NCI-H187 treated with DMSO at 0.1 percent for 48 hours (cell line): ENCODE results near the gene TMEM219.
"Not testable (repeated sequence)": the region's sequence is repeated elsewhere in the genome, so short reads cannot be mapped to it uniquely, and the experiment has no call there.

Source experiments
- DNase-seq: peaks from one replicate; lab custom pipeline; 2025; lab: John Stamatoyannopoulos, UW

TMEM219 gene

GRCh38 chr16:29961479-29962343, at the start of gene TMEM219:
TSS of gene TMEM219 (plus strand) at chr16:29962079. CDS start at chr16:29963144, 1,065 bp downstream.
- no peak for DNase-seq

- no peak for DNase-seq
Observed at GRCh38 chr16:29912087-29912486, 49.8 kb upstream of the TMEM219 start.

DNA sequence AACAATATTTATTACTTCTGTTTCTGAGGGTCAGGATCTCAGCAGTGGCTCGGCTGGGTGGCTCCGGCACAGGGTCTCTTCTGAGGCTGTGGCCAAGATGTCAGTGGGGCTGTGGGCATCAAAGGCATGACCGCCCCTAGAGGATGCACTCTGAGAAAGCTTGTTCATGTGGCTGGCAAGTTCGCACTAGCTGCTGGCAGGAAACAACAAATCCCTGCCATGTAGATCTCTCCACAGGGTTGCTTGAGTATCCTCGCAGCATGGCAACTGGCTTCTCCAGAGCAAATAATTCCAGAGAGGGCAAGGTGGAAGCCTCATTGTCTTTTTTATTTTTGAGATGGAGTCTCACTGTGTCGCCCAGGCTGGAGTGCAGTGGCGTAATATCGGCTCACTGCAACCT, 48.4 kb upstream of the TMEM219 start:
- no peak for DNase-seq

DNA sequence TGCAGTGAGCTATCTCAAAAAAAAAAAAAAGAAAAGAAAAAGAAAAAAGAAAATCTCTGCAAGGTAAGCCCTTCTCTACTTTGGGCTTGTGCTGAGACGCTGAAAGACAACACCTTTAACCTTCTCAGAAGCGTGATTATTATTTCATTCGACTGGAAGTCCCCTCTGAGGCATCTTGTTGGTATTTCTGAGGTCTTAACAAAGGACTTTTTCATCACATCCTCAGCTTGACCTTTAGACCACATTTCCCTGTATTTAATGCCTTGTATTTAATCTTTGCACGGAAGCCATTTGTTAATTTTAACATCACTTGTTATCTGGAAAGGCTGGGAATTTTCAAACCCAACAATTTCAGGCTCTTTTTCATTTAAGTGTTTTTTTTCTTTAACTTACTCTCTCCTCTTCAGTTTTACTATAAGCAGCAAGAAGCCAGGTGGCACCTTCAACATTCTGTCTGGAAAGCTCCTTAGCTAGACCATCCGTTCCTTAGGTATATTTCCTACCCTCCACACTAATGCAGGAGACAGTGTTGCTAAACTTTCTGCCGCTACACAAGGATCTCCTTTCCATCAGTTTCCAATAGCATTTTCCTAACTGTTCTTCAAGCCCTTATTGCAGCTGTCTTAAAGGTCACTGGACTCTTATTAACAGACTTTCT, 46.2 kb upstream of the TMEM219 start:
- DNase-seq, result no peak

DNA sequence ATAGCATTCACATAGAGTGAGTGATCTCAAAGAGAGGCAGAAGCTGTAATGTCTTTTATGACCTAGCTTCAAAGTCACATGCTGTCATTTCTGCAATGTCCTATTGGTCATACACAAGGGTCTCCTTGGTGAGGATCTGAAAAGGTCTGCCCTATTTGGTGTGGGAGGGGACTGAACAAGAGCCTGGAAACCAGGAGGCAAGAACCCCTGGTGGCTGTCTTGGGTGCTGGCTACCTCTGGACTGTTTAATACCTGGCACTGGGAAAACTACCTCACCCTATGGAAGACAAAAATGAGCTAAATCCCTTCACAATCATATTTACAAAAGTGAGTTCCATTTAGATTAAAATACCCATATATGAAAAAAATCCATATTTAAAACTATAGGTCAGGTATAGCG, 44.9 kb upstream of the TMEM219 start:
- no peak for DNase-seq

- no peak for DNase-seq
Observed at GRCh38 chr16:29920288-29921033, 41.4 kb upstream of the TMEM219 start.

GRCh38 chr16:29921034-29921385, 40.9 kb upstream of the TMEM219 start:
- DNase-seq, result no peak

DNA sequence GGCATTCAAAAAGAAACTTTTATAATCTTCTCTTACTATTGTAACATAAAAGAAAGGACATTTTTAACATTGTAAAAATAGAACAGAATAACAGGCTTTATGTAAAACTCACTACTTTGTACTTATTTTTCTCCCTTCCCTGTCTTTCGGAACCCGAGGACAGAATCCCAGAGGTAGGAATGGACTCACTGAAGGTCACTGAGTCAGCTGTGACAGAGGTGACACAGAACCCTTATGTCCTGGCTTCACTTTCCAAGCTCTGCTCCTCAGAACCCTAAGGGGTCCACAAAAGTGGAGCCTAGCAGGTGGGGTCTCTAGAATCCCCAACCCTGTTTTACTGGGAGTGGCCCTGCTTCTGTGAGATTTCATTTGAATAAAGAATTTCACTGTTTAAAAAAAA, 39.6 kb upstream of the TMEM219 start:
- DNase-seq, result no peak

DNA sequence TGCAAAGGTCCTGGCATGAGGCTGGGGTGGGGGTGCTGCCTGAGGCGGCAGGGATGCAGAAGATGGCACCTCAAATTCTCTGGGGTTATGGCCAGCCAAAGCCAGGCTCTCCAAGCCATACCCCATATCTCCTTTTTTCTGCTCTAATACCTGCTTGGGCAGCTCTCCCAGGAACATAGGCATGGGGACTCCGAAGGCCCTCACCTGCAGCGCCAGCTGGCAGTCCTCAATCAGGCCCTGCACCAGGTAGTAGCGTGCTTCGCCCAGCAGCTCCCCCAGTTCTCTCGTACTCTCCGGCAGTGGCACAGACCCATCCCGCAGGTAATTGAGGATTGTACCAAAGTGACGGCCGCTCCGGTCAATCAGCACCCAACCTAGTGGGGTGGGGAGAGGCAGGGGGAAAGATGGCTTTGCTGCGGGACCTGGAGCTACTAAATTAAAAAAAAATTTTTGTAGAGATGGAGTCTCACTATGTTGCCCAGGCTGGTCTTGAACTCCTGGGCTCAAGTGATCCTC, 38.8 kb upstream of the TMEM219 start:
- DNase-seq, result no peak

DNA sequence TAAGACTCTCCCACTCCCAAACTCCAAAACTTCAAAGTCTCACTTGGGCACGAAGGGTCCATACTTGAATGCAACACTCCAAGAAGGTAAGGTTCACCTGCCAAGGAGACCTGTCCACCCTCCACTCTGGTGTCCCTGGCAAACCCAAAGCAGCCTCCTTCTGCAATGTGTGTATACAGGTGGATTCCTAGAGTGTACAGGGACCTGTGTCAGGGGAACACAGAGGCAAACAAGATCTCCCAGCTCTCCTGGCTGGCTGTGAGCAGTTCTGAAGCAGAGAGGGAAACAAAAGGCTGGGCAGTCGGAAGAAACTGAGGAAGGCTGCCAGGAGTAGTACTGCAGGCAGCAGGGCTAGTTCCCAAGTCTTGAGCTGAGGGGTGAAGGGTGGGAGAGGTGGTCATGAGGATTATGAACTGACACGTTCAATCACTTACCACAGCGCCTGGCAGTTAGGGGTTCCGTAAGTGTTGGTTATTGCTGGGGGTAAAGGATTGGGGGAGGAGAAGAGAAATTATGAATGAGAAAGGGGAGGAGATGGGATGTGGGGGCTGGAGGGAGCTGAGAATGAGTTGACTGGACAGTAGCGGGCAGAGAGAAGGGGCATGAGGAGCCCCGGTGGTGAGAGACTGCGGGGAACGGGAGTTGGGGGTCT, 36.6 kb upstream of the TMEM219 start:
- no peak for DNase-seq

- peak; percentile 1 for DNase-seq
Observed at GRCh38 chr16:29925781-29926710, 35.8 kb upstream of the TMEM219 start, which contains the start of gene KCTD13. TSS of gene KCTD13 (minus strand) at chr16:29926226. CDS start at chr16:29926033, 193 bp downstream.

- no peak for DNase-seq
Observed at GRCh38 chr16:29926711-29927052, 35.2 kb upstream of the TMEM219 start.

DNA sequence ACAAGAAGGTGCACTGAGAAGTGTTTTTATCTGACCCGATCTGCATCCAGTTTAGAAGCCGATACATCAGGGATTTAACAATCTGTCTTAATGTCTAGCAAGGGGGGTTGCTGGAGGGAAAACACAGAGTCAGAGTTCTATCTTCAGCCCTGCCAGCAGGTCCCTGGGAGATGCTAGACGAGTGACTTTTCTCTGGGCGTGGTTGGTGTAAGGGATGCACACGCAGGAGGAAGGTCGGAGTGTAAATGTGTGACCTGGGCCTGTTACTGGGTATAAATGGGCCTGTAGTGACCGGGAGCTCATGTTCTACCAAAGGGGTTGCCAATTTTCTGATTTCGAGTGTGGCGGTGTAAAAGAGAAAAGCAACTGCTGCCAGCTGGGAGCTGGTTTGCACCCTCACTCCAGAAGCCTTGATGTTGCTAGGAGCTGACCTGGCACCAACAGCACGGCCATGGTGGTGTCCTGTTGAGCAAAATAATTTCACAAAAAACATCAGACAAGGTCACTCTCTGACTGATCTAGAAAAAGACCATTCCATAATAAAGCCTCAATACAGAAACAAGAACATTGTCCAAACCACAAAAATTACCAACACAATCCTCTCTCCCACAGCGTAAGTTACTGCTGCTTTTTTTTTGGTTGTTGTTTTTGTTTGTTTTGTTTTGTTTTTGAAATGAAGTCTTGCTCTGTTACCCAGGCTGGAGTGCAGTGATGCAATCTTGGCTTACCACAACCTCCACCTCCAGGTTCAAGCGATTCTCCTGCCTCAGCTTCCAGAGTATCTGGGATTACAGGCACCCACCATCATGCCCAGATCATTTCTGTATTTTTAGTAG, 34.6 kb upstream of the TMEM219 start:
- DNase-seq, result no peak

DNA sequence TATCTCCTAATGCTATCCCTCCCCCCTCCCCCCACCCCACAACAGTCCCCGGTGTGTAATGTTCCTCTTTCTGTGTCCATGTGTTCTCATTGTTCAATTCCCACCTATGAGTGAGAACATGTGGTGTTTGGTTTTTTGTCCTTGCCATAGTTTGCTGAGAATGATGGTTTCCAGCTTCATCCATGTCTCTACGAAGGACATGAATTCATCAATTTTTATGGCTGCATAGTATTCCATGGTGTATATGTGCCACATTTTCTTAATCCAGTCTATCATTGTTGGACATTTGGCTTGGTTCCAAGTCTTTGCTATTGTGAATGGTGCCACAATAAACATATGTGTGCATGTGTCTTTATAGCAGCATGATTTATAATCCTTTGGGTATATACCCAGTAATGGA, 30.1 kb upstream of the TMEM219 start:
- not testable (repeated sequence) for DNase-seq

GRCh38 chr16:29940656-29941055, 21.2 kb upstream of the TMEM219 start:
- no peak for DNase-seq

- no peak for DNase-seq
Observed at GRCh38 chr16:29943846-29944799, 17.8 kb upstream of the TMEM219 start.

DNA sequence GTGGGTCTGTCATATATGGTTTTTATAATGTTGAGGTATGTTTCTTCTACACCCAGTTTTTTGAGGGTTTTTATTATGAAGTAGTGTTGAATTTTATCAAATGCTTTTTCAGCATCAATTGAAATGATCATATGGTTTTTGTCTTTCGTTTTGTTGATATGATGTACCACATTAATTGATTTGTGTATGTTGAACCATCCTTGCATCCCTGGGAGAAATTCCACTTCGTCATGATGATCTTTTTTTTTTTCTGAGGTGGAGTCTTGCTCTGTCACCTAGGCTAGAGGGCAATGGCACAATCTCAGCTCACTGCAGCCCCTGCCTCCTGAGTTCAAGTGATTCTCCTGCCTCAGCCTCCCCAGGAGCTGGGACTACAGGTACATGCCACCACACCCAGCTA, 14.0 kb upstream of the TMEM219 start:
- no peak for DNase-seq

GRCh38 chr16:29950806-29951461, 10.9 kb upstream of the TMEM219 start:
- DNase-seq, result no peak
